NB4 (cell line): ENCODE results near the gene GPRIN3.

ENCODE experiments used
- MYC ChIP-seq: IDR thresholded peaks from 2 replicates; pipeline ENCODE4 v1.6.1; 2011; ENCODE audit warnings: low read depth, low read length
- POLR2A ChIP-seq: IDR thresholded peaks from 2 replicates; pipeline ENCODE4 v1.6.1; 2011; ENCODE audit warnings: mild to moderate bottlenecking; ENCODE audit not compliant: insufficient read length; ENCODE audit errors: extremely low read depth
- TF ChIP-seq, protein P1 (sequence below): IDR thresholded peaks from one replicate; pipeline ENCODE4 v1.5.1; 2012; ENCODE audit warnings: low read depth, low read length
- TF ChIP-seq, protein P2 (sequence below): IDR thresholded peaks from 2 replicates; pipeline ENCODE4 v1.6.1; 2011; ENCODE audit warnings: low read depth, low read length

DNA sequence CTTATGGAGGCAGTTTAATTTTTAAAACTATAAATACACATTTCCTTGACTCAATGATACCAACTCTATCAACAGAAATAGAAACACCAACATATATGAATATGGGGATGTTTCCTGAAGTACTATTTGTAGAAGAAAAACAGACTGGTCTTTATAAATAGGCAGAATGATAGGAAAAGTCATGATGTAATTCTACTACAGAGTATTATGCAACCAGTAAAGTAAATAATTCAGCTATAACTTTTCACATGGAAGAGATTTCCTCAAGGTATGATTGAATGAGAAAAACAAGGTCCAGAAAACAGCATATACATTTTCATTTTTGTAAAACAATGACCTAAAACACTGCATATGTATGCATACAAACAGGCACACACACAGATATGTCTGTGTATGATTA lies 56.2 kb downstream of the GPRIN3 start:
- TF ChIP-seq POLR2A (no peak), MYC (no peak)
- TF ChIP-seq, protein P1, sequence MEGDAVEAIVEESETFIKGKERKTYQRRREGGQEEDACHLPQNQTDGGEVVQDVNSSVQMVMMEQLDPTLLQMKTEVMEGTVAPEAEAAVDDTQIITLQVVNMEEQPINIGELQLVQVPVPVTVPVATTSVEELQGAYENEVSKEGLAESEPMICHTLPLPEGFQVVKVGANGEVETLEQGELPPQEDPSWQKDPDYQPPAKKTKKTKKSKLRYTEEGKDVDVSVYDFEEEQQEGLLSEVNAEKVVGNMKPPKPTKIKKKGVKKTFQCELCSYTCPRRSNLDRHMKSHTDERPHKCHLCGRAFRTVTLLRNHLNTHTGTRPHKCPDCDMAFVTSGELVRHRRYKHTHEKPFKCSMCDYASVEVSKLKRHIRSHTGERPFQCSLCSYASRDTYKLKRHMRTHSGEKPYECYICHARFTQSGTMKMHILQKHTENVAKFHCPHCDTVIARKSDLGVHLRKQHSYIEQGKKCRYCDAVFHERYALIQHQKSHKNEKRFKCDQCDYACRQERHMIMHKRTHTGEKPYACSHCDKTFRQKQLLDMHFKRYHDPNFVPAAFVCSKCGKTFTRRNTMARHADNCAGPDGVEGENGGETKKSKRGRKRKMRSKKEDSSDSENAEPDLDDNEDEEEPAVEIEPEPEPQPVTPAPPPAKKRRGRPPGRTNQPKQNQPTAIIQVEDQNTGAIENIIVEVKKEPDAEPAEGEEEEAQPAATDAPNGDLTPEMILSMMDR: no peak
- TF ChIP-seq, protein P2, sequence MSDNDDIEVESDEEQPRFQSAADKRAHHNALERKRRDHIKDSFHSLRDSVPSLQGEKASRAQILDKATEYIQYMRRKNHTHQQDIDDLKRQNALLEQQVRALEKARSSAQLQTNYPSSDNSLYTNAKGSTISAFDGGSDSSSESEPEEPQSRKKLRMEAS: no peak
